Measurements from ENCODE around the gene AVPI1.

The AVPI1 gene, protein sequence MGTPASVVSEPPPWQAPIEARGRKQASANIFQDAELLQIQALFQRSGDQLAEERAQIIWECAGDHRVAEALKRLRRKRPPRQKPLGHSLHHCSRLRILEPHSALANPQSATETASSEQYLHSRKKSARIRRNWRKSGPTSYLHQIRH

DNA sequence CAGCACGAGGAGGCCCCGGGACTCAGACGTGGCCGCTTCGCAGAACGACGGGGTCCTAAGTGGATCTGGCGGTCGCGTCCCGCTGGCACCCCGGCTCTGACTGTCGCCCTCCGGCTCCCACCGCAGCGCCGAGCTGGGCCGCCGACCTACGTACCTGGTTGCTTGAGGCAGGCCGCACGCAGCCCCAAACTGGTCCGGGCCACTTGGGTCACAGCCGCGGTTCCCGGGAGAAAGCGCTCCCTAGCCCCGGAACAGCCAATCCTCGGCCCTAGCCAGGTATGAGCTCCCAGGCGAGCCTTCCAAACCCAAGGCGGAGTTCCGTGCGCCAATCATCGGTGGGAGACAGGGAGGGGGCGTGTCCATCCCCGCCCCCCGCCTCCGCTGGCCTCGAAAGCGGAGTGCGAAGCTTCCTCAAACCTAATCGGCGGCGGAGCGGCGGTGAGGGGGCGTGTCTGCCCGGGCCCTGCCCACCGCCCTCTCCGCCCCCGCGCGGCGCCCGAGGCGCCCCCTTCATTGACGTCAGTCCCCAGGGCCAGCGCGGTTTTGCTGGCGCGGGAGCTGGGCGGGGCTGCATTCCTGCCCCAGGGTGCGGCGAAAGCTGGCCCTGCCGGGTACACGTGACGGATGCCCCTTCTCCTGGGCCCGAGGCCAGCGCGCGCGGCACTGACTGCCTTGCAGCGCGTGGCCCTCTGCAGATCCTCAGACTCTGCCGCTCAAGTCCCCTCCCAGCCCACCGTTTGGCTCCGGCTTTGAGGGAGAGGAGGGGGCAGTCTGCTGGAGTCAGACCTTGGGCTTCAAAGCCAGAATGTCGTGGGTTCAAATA, at the start of gene AVPI1:
Gene AVPI1, minus strand, starts transcription at position 280 of the 823 bp plus-strand sequence. CDS start 7,336 bp downstream, outside the sequence.
- DNase-seq (ENCODE audit: extremely low read depth in 1 of 2, low read depth in 1 of 2): peak; percentile 89 to 95

GRCh38 chr10:97736403-97736901, 49.4 kb upstream of the AVPI1 start:
- no peak for DNase-seq (ENCODE audit: extremely low read depth in 1 of 2, low read depth in 1 of 2)

GRCh38 chr10:97734021-97734420, 47.0 kb upstream of the AVPI1 start:
- DNase-seq (ENCODE audit: extremely low read depth in 1 of 2, low read depth in 1 of 2): no peak

DNA sequence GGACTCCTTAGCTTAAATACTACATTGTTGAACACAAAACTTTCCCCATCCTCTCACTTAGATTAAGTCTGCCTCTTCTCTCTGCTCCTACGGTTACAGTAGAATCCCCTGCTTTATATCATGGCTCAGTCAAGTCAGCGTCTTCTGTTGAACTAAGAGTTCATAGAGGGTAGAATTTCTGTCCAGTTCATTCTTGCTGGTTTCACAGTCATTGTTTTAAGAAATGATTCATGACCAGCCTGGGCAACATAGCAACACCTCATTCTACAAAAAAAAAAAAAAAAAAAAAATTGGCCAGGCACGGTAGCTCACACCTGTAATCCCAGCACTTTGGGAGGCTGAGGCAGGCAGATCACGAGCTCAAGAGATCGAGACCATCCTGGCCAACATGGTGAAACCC, 46.2 kb upstream of the AVPI1 start:
- no peak for DNase-seq (ENCODE audit: extremely low read depth in 1 of 2, low read depth in 1 of 2)

DNA sequence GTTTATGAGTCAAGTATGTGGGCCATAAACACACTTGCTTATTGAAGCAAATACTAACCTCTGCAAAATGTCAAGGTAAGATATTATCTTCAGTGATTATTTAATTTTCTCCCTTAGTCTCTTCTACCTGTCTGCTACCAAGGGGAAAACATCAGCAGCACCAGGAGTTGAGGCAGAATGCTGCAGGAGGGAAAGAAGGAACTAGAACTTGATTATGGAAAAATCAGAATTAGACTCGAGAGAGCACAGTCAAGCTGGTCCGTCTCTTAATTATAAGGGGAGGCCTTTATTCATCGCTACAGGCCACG, 45.0 kb upstream of the AVPI1 start:
- DNase-seq (ENCODE audit: extremely low read depth in 1 of 2, low read depth in 1 of 2): no peak

DNA sequence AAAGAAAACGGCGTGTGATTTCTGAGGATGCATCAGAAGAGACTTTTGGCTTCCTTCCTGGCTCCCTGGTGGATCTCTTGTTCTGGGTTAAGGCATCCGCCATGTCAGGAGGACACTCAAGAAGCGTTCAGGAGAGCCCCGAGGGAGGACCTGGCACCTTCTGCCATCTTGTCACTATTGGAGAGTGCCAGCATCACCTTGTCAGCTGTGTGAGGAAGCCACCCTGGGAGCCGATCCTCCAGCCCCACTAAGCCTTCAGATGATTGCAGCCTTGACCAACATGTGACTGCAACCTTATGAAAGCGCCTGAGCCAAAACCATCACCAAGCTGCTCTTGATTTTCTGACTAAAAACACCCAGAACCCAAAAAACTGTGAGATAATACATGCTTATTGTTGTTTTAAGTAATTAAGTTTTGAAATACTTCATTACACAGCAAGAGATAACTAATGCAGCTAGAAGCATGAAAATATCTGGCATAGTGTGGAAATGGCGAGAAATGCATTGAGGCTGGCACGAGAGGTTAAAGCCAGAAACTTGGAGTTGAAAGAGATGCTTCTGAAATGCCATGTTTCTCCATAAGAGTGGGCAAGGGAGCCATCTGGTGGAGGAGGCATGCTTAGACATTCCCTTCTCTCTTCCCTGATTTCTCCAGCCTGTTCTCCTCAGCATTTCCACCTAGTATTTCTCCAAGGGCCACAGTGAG, 44.5 kb upstream of the AVPI1 start:
- DNase-seq (ENCODE audit: extremely low read depth in 1 of 2, low read depth in 1 of 2): peak in 1 of 2 donors; percentile 20

DNA sequence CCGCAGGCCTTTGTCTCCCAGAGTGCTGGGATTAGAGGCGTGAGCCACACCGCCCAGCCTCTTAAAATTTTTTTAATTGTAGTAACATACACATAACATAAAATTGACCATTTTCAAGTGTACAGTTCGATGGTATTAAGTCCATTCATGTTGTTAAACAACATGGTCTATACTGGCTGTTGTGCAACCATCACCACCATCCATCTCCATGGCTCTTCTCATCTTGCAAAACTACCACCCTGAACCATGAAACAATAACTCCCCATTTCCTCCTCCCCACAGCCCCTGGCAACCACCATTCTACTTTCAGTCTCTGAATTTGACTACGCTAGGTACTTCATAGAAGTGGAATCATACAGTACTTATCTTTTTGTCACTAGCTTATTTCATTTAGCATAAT, 42.0 kb upstream of the AVPI1 start:
- DNase-seq (ENCODE audit: extremely low read depth in 1 of 2, low read depth in 1 of 2): no peak

DNA sequence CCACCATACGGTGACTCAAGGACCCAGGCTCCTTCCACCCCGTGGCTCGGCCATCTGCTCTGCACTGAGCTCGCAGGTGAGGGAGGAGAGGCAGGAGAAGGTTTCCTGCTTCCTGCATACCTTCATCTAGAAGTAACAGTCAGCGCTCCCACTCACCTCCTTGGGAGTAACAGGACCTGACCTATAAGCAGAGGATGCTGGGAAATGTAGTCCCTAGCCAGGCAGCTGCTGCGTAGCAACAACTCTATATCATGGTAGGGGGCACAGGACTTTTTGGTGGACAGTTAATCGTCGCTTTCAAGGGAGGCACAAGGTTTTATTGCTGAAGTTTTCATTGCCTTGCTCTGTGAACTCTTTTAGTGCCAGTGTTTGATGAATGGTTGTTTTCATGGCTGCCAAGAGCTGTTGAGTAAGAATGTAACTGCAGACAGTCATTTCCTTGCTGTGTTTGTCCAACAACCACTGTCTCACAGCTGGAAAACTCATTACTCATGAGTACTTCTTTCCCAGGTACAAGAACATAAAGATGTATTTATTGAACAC, 39.7 kb upstream of the AVPI1 start:
- no peak for DNase-seq (ENCODE audit: extremely low read depth in 1 of 2, low read depth in 1 of 2)

DNA sequence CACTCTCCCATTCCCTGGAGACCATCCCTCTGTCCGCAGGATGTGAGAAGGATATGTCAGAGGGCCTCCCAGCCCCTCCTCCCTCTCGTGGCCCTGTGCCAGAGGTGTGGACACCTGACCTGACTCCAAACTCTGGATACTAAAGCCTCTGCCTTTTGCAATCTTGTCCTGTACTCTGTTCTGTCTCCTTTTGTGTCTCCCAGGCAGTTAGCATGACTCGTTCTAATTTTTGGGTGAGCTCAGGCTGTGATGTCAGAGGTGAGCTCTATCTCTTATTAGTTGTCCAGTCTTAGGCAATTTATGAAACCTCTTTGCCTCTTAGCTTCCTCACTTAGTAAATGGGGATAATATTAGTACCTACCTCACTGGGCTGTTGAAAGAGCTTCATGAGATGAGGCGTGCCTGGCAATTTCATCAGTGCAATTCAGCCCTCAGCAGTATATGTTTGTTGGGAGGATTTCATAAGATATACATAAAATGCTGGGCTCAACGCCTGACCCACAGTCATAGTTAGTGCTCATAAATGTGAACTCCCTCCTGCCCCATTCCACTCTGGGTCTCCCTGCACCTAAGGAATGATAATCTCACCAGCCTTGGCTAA, 37.4 kb upstream of the AVPI1 start:
- no peak for DNase-seq (ENCODE audit: extremely low read depth in 1 of 2, low read depth in 1 of 2)

- DNase-seq (ENCODE audit: extremely low read depth in 1 of 2, low read depth in 1 of 2): no peak
These were observed 36.0 kb upstream of the AVPI1 start for GRCh38 chr10:97723001-97723400.

DNA sequence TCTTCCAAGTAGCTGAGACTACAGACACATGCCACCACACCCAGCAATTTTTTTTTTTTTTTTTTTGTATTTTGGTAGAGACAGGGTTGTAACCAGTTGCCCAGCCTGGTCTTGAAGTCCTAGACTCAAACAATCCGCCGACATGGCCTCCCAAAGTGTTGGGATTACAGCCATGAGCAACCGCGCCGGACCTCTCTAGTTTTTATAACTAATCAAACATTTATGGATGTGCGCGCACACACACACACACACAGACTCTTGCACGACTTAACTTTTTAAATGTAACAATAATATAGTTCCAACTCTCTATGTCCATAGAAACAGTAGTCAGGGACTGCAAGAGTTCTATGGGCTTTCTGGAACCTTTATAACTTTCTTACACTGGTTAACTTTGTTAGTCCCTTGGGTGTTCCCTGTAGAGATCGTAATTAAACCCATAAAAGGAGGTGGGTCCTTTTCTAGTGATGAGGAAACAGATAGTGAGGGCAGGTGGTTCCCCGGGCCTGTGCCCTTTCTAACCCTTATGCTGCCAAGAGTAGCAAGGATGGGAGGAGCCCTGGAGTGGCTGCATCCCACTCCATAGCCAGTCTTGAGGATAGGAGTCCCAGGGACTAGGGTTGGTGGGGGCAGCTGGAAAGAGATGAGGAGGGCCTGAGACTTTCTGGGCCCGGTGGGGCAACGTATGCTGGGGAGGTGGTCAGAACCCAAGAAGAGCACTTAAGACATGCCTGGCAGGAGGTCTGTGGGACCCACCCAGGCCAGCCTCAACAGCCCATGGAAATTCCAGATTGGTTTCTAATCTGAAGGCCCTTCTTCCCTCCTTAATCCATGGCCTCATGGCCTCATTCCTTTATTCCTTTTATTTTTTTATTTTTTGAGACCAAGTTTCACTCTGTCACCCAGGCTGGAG, 35.1 kb upstream of the AVPI1 start:
- DNase-seq (ENCODE audit: extremely low read depth in 1 of 2, low read depth in 1 of 2): no peak

DNA sequence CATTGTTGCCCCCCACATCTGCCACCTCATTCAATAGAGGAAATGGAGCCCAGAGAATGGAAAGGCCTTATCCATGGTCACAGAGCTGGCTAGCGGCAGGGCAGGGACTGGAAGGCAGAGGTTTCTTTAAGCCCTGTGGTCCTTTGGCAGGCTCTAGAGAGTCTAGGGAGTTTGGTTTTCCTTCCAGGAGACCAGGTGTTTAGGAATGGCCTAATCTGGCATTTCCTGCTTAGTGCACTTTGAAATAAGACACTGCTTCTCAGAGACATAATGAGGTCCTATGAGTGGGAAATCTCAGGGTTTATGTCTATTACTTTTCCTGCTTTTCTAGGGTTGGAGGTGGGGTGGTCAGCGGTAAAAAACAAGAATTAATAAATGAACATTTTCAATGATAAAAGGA, 32.6 kb upstream of the AVPI1 start:
- no peak for DNase-seq (ENCODE audit: extremely low read depth in 1 of 2, low read depth in 1 of 2)

- DNase-seq (ENCODE audit: extremely low read depth in 1 of 2, low read depth in 1 of 2): no peak
These were observed 31.7 kb upstream of the AVPI1 start for GRCh38 chr10:97718659-97719142.

DNA sequence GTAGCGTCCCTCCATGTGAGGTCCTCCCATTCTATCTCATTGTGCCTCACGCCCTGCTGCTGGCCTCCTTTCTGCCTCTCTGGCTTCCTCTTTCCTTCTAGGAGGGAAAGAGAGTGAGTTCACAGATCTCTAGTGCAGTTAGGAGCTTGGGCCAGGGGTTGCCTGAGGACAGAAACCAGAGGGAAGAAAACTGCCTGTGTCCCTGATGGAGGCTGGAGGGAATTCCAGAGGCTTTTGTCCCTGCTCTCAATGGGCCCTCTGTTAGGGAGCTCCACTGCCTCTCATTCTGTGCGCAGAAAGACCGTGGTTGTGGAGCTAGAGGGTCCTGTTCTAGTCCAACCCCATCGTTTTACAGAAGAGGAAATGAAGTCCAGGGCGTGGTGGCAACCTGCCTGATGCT, 31.1 kb upstream of the AVPI1 start:
- DNase-seq (ENCODE audit: extremely low read depth in 1 of 2, low read depth in 1 of 2): no peak

DNA sequence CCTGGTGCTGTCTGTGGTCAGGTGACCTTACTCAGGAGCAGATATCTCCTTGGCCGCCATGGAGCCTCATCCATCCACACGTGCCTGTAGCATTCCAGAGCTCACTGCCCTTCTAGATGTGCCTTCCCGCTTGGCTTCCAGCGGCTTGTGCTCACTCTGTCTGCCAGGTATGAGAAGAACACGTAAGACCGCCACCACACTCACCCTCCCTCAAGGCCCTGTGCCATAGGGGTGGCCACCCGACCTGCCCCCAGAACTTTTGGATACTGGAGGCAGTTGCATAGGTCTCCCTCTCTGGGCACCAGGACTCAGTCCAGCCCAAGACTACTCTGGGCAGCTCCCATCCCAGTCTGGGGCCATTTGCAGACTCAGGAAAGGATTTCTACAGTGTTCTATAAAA, 30.6 kb upstream of the AVPI1 start:
- DNase-seq (ENCODE audit: extremely low read depth in 1 of 2, low read depth in 1 of 2): no peak

GRCh38 chr10:97715259-97715874, 28.3 kb upstream of the AVPI1 start:
- no peak for DNase-seq (ENCODE audit: extremely low read depth in 1 of 2, low read depth in 1 of 2)

DNA sequence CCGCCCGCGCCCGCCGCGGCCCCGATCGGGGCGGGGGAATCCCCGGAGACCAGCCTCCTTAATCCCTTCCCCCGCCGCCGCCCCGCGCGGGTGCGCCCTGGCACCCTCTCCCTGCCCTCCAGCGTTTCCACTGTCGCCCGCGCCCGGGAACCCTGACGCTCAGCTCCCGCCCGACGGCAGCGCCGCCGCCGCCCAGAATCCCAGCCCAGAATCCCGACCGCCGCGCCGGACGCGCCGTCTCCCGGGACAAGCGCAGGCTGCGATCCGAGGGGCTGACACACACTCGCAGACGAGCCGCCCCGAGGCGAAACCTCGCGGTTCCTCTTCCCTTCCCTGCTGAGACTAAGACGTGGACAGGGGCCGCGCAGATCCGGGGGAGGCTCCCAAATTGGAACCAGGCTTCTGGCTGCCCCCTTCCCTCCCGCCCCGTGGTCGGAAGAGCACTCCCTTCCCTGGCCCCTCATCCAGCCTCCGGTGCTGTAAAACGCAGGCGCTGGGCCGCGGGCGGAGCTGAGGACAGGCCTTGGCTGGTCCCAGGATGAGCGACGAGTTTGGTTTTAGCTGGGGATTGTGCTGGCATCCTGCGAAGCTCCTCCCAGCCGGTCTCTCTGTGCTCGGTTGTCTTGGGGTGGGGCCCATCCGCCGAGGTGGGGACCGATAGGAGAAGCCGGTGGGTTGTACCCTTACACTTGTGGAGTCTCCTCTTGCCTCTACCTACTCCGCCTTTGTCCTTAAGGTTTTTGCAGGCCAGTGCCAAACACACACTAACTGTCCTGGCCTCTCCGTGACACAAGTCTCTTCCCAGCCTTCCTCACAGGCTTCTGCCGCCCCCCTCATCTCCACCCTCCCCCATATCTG, 27.6 kb upstream of the AVPI1 start:
- no peak for DNase-seq (ENCODE audit: extremely low read depth in 1 of 2, low read depth in 1 of 2)

- no peak for DNase-seq (ENCODE audit: extremely low read depth in 1 of 2, low read depth in 1 of 2)
These were observed 26.9 kb upstream of the AVPI1 start for GRCh38 chr10:97713826-97714400.
